Measurements from ENCODE around the gene KLHL2. TPM values are rescaled to one million over a fixed set of nuclear protein-coding genes. Genes with fewer than 3 reads are reported as not detected.
A peak's percentile ranks its signal among the peaks of the same experiment; 100 is the strongest.
"Not testable (repeated sequence)": the region's sequence is repeated elsewhere in the genome, so short reads cannot be mapped to it uniquely, and the experiment has no call there.

KLHL2 gene
- total RNA-seq = 10 to 100 TPM; 35.8 to 37.7 TPM

- Mint-ChIP-seq H3K4me3 (peak within 1 kb of the TSS; percentile 94), H3K27me3 (no peaks in the 10 kb centered on the region), H3K36me3 (peaks cover 19% of the 10 kb centered on the region), H3K9me3 (no peaks in the 10 kb centered on the region), H3K4me1 (peaks cover 56% of the 10 kb centered on the region), H3K27ac (peak within 1 kb of the TSS; percentile 89)
- DNase-seq (peak; percentile 80), ATAC-seq (ENCODE audit: low read depth) (peak; percentile 80)
- POLR2A ChIA-PET = interaction anchor here (0.9 to 1.1 kb wide), 2 partner anchors 12 to 48 kb away, joined by 3 read pairs; no protein-coding TSS in a partner anchor
Measured at GRCh38 chr4:165207431-165208220, at the start of gene KLHL2. KLHL2 (plus strand) TSS chr4:165207561; CDS start chr4:165207877, 316 bp downstream.

GRCh38 chr4:165158762-165159161 lies 48.6 kb upstream of the KLHL2 start:
- Mint-ChIP-seq H3K4me1 (no peaks in the 10 kb centered on the region), H3K27me3 (peaks cover 12% of the 10 kb centered on the region), H3K36me3 (no peaks in the 10 kb centered on the region), H3K4me3 (no peak overlapping the region), H3K9me3 (peaks cover 2% of the 10 kb centered on the region), H3K27ac (no peak overlapping the region)
- DNase-seq = no peak
- POLR2A ChIA-PET = no interaction called here
- ATAC-seq (ENCODE audit: low read depth) = no peak

GRCh38 chr4:165164257-165164656 lies 43.1 kb upstream of the KLHL2 start:
- Mint-ChIP-seq H3K27ac (no peak overlapping the region), H3K4me1 (no peaks in the 10 kb centered on the region), H3K36me3 (no peaks in the 10 kb centered on the region), H3K9me3 (peaks cover 10% of the 10 kb centered on the region), H3K4me3 (no peak overlapping the region), H3K27me3 (peaks cover 7% of the 10 kb centered on the region)
- POLR2A ChIA-PET = no interaction called here
- ATAC-seq (ENCODE audit: low read depth) (no peak), DNase-seq (no peak)

GRCh38 chr4:165166872-165167271 lies 40.5 kb upstream of the KLHL2 start:
- POLR2A ChIA-PET; H3K27ac Mint-ChIP-seq; H3K4me3 Mint-ChIP-seq; DNase-seq; H3K27me3 Mint-ChIP-seq; H3K36me3 Mint-ChIP-seq; H3K4me1 Mint-ChIP-seq; ATAC-seq (ENCODE audit: low read depth): not testable (repeated sequence)
- peaks cover 10% of the 10 kb centered on the region for H3K9me3 Mint-ChIP-seq

GRCh38 chr4:165167650-165168049 lies 39.7 kb upstream of the KLHL2 start:
- Mint-ChIP-seq H3K27ac (no peak overlapping the region), H3K4me1 (no peaks in the 10 kb centered on the region), H3K9me3 (peaks cover 10% of the 10 kb centered on the region), H3K27me3 (peaks cover 5% of the 10 kb centered on the region), H3K4me3 (no peak overlapping the region), H3K36me3 (no peaks in the 10 kb centered on the region)
- ATAC-seq (ENCODE audit: low read depth) = no peak
- POLR2A ChIA-PET = no interaction called here
- no peak for DNase-seq

- ATAC-seq (ENCODE audit: low read depth) = no peak
- H3K9me3 Mint-ChIP-seq = peaks cover 17% of the 10 kb centered on the region
- no peaks in the 10 kb centered on the region for H3K4me1 Mint-ChIP-seq
- DNase-seq = no peak
- H3K4me3 Mint-ChIP-seq = no peak overlapping the region
- peaks cover 5% of the 10 kb centered on the region for H3K27me3 Mint-ChIP-seq
- peaks cover 2% of the 10 kb centered on the region for H3K36me3 Mint-ChIP-seq
- POLR2A ChIA-PET = no interaction called here
- no peak overlapping the region for H3K27ac Mint-ChIP-seq
Measured at GRCh38 chr4:165170819-165171218, 36.5 kb upstream of the KLHL2 start.

GRCh38 chr4:165175470-165175869 lies 31.9 kb upstream of the KLHL2 start:
- H3K27me3 Mint-ChIP-seq; H3K4me3 Mint-ChIP-seq; DNase-seq; H3K36me3 Mint-ChIP-seq; H3K4me1 Mint-ChIP-seq; POLR2A ChIA-PET; ATAC-seq (ENCODE audit: low read depth); H3K27ac Mint-ChIP-seq: not testable (repeated sequence)
- H3K9me3 Mint-ChIP-seq = peaks cover 11% of the 10 kb centered on the region

- POLR2A ChIA-PET = no interaction called here
- peaks cover 2% of the 10 kb centered on the region for H3K36me3 Mint-ChIP-seq
- ATAC-seq (ENCODE audit: low read depth) = no peak
Measured at GRCh38 chr4:165175879-165176278, 31.5 kb upstream of the KLHL2 start.

GRCh38 chr4:165177725-165178666 lies 29.4 kb upstream of the KLHL2 start:
- Mint-ChIP-seq H3K9me3 (peaks cover 11% of the 10 kb centered on the region), H3K4me1 (no peaks in the 10 kb centered on the region), H3K4me3 (no peak overlapping the region), H3K36me3 (peaks cover 3% of the 10 kb centered on the region), H3K27me3 (peaks cover 2% of the 10 kb centered on the region), H3K27ac (no peak overlapping the region)
- POLR2A ChIA-PET = no interaction called here
- no peak for DNase-seq
- ATAC-seq (ENCODE audit: low read depth) = no peak

More at GRCh38 chr4:165175879-165176278, 31.5 kb upstream of the KLHL2 start:
- no peak overlapping the region for H3K4me3 Mint-ChIP-seq
- no peaks in the 10 kb centered on the region for H3K4me1 Mint-ChIP-seq
- H3K27ac Mint-ChIP-seq = no peak overlapping the region
- peaks cover 11% of the 10 kb centered on the region for H3K9me3 Mint-ChIP-seq
- DNase-seq = no peak
- H3K27me3 Mint-ChIP-seq = peaks cover 5% of the 10 kb centered on the region

GRCh38 chr4:165184220-165184619 lies 23.1 kb upstream of the KLHL2 start:
- H3K4me3 Mint-ChIP-seq = no peak overlapping the region
- DNase-seq (no peak), ATAC-seq (ENCODE audit: low read depth) (no peak)
- peaks cover 5% of the 10 kb centered on the region for H3K36me3 Mint-ChIP-seq
- no peaks in the 10 kb centered on the region for H3K4me1 Mint-ChIP-seq
- peaks cover 5% of the 10 kb centered on the region for H3K27me3 Mint-ChIP-seq
- no peak overlapping the region for H3K27ac Mint-ChIP-seq
- POLR2A ChIA-PET = no interaction called here
- H3K9me3 Mint-ChIP-seq = peaks cover 2% of the 10 kb centered on the region

GRCh38 chr4:165184998-165185397 lies 22.4 kb upstream of the KLHL2 start:
- ATAC-seq (ENCODE audit: low read depth); DNase-seq; H3K4me3 Mint-ChIP-seq; H3K9me3 Mint-ChIP-seq; H3K27ac Mint-ChIP-seq; H3K4me1 Mint-ChIP-seq; POLR2A ChIA-PET; H3K27me3 Mint-ChIP-seq; H3K36me3 Mint-ChIP-seq: not testable (repeated sequence)

- Mint-ChIP-seq H3K4me1 (peaks cover under 1% of the 10 kb centered on the region), H3K36me3 (peaks cover 5% of the 10 kb centered on the region), H3K4me3 (no peak overlapping the region), H3K9me3 (no peaks in the 10 kb centered on the region), H3K27me3 (peaks cover 5% of the 10 kb centered on the region), H3K27ac (no peak overlapping the region)
- ATAC-seq (ENCODE audit: low read depth) (no peak), DNase-seq (no peak)
- POLR2A ChIA-PET = no interaction called here
Measured at GRCh38 chr4:165185448-165185847, 21.9 kb upstream of the KLHL2 start.

- peaks cover 22% of the 10 kb centered on the region for H3K4me1 Mint-ChIP-seq
- DNase-seq = no peak
- no peaks in the 10 kb centered on the region for H3K27me3 Mint-ChIP-seq
- H3K27ac Mint-ChIP-seq = no peak overlapping the region
- H3K4me3 Mint-ChIP-seq = no peak overlapping the region
- H3K36me3 Mint-ChIP-seq = peaks cover 4% of the 10 kb centered on the region
- no peak for ATAC-seq (ENCODE audit: low read depth)
- no peaks in the 10 kb centered on the region for H3K9me3 Mint-ChIP-seq
- POLR2A ChIA-PET = no interaction called here
Measured at GRCh38 chr4:165190591-165191347, 16.6 kb upstream of the KLHL2 start.

Measured in activated naive CD8-positive, alpha-beta T cell treated with anti-CD3 and anti-CD28 coated beads, Interleukin-2, amount 10 ng/mL, durations not matched to agents 7 days and 5 days (primary cell).